Measurements from ENCODE around the gene ZFP36L1.

Gene ZFP36L1

DNA sequence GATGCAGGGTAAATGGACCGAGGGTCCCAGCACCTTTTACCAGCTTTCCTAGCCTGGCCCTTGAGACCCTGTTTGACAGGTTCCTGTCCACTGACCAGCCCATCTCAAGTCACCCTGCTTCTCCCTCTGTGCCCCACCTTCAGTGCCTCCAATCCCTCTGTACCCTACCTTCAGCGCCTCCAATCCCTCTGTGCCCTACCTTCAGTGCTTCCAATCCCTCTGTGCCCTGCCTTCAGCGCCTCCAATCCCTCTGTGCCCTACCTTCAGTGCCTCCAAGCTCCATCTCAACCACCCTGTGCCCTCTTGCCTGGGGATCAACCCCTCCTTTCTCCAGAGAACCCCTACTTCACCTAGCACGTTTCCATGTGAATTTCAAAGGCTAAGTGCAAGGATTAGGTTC lies 54.3 kb downstream of the ZFP36L1 start:
- no peak for DNase-seq (ENCODE audit: low read depth)
